HepG2 (cell line): Measurements from ENCODE around the gene ATP5F1E. TPM values are rescaled to one million over a fixed set of nuclear protein-coding genes. Genes with fewer than 3 reads are reported as not detected.

Source experiments
- GZF1 ChIP-seq: sonication (generic); formaldehyde crosslinking; IDR thresholded peaks from 2 replicates; pipeline ENCODE4 v1.5.1; 2020; ENCODE audit warnings: mild to moderate bottlenecking, missing genetic modification reagents
- HMG20A ChIP-seq: IDR thresholded peaks from 2 replicates; pipeline ENCODE4 v1.6.1; 2016; ENCODE audit warnings: borderline replicate concordance
- TCF7L2 ChIP-seq: IDR thresholded peaks from 2 replicates; pipeline ENCODE4 v1.6.1; 2011; ENCODE audit warnings: mild to moderate bottlenecking, low read depth, low read length, moderate library complexity
- ZC3H4 ChIP-seq: sonication (generic); formaldehyde crosslinking; IDR thresholded peaks from 2 replicates; pipeline ENCODE4 v1.4.0; 2020; ENCODE audit warnings: missing genetic modification reagents, borderline replicate concordance
- ZFP82 ChIP-seq: sonication (generic); formaldehyde crosslinking; IDR thresholded peaks from 2 replicates; pipeline ENCODE4 v1.5.1; 2020; ENCODE audit warnings: mild to moderate bottlenecking, missing genetic modification reagents, borderline replicate concordance
- ZNF251 ChIP-seq: sonication (generic); formaldehyde crosslinking; IDR thresholded peaks from 2 replicates; pipeline ENCODE4 v1.9.0; 2021; ENCODE audit warnings: mild to moderate bottlenecking, missing genetic modification reagents
- ZNF562 ChIP-seq: sonication (generic); formaldehyde crosslinking; IDR thresholded peaks from 2 replicates; pipeline ENCODE4 v1.8.0; 2022; ENCODE audit warnings: missing genetic modification reagents, borderline replicate concordance
- ZNF614 ChIP-seq: IDR thresholded peaks from 2 replicates; pipeline ENCODE4 v1.6.1; 2018; ENCODE audit warnings: missing biosample characterization, missing genetic modification reagents, inconsistent platforms, borderline replicate concordance
- ZNF775 ChIP-seq: sonication (generic); formaldehyde crosslinking; IDR thresholded peaks from 2 replicates; pipeline ENCODE4 v1.4.0; 2020; ENCODE audit warnings: missing genetic modification reagents, mild to moderate bottlenecking, moderate library complexity, borderline replicate concordance
- polyA plus RNA-seq, 8 experiments: library from polyadenylated mRNA; depleted of rRNA in 3 of 8; stranded (reverse) in 7 of 8; unstranded in 1 of 8; fragments of >200 nt; fragmentation: Illumina TruSeq in 4 of 8; extraction: Trizol in 4 of 8; gene quantifications; 2 replicates each; pipeline versions ENCODE4 v1.2.1 to v1.2.3, GENCODE V29; 2011 to 2016; ENCODE audit warnings: low read depth in 4 of 8, missing spikeins in 1 of 8, mixed read lengths in 1 of 8; ENCODE audit not compliant: insufficient read depth in 1 of 8
- total RNA-seq, 5 experiments: library from RNA; depleted of rRNA; stranded (reverse); fragments of >200 nt; fragmentation: Illumina TruSeq; extraction: Trizol; gene quantifications; 2 replicates each; pipeline ENCODE4 v1.2.3, GENCODE V29; 2016; ENCODE audit warnings: low read depth in 1 of 5
- TF ChIP-seq, protein P1 (sequence below): sonication (generic); formaldehyde crosslinking; IDR thresholded peaks from 2 replicates; pipeline ENCODE4 v1.5.0; 2020; ENCODE audit warnings: mild to moderate bottlenecking, missing genetic modification reagents
- TF ChIP-seq, protein P2 (sequence below): sonication (generic); formaldehyde crosslinking; IDR thresholded peaks from 2 replicates; pipeline ENCODE4 v1.4.0; 2020; ENCODE audit warnings: missing genetic modification reagents
- TF ChIP-seq, protein P3 (sequence below): sonication (generic); formaldehyde crosslinking; IDR thresholded peaks from 2 replicates; pipeline ENCODE4 v1.4.0; 2020; ENCODE audit warnings: missing genetic modification reagents, borderline replicate concordance

Gene ATP5F1E
- total and polyA plus RNA-seq, 2 of the 13 experiments (the other 11 are each of a cell fraction or from before 2014, with no cell fraction given) = 121 to 134 TPM

DNA sequence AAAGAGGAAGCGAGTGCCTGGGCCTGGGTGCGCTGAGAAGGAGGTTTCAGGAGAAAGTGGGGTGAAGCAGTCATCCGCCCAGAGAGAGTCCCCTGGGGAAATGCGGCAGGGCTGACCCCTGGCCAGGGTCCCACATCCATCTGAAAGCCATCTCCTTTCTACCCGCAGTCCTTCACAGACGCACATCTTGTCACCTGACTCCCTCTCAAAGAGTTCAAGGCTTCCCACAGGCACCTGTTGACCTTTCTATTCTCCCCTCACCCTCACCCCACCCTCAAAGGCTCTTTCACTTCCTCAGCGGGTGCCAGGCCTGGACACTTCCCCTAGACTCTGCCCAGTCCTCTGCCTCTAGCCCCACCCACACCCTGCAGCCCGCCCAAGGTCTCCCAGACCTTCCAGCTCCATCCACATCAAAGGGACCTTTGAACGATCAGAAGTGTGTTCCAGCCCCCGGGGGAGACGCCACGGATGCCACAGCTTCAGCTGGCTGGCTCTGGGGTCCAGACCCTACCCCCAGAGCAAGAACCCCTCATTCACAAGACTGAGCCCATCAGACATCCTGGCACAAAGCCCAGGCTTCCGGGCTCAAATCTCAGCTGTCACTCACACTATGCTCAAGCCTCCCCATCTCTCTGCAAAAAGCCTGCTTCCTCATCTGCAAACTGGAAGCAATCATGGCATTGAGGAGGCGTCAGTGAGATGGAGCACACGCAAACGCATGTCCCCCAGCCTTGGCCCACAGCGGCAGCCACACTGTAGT, 27.2 kb downstream of the ATP5F1E start (continued):
- TF ChIP-seq, protein P1, sequence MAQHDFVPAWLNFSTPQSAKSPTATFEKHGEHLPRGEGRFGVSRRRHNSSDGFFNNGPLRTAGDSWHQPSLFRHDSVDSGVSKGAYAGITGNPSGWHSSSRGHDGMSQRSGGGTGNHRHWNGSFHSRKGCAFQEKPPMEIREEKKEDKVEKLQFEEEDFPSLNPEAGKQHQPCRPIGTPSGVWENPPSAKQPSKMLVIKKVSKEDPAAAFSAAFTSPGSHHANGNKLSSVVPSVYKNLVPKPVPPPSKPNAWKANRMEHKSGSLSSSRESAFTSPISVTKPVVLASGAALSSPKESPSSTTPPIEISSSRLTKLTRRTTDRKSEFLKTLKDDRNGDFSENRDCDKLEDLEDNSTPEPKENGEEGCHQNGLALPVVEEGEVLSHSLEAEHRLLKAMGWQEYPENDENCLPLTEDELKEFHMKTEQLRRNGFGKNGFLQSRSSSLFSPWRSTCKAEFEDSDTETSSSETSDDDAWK (CRISPR knock-in tag) = no peak
- TF ChIP-seq ZNF614 = no peak
- TF ChIP-seq, protein P2, sequence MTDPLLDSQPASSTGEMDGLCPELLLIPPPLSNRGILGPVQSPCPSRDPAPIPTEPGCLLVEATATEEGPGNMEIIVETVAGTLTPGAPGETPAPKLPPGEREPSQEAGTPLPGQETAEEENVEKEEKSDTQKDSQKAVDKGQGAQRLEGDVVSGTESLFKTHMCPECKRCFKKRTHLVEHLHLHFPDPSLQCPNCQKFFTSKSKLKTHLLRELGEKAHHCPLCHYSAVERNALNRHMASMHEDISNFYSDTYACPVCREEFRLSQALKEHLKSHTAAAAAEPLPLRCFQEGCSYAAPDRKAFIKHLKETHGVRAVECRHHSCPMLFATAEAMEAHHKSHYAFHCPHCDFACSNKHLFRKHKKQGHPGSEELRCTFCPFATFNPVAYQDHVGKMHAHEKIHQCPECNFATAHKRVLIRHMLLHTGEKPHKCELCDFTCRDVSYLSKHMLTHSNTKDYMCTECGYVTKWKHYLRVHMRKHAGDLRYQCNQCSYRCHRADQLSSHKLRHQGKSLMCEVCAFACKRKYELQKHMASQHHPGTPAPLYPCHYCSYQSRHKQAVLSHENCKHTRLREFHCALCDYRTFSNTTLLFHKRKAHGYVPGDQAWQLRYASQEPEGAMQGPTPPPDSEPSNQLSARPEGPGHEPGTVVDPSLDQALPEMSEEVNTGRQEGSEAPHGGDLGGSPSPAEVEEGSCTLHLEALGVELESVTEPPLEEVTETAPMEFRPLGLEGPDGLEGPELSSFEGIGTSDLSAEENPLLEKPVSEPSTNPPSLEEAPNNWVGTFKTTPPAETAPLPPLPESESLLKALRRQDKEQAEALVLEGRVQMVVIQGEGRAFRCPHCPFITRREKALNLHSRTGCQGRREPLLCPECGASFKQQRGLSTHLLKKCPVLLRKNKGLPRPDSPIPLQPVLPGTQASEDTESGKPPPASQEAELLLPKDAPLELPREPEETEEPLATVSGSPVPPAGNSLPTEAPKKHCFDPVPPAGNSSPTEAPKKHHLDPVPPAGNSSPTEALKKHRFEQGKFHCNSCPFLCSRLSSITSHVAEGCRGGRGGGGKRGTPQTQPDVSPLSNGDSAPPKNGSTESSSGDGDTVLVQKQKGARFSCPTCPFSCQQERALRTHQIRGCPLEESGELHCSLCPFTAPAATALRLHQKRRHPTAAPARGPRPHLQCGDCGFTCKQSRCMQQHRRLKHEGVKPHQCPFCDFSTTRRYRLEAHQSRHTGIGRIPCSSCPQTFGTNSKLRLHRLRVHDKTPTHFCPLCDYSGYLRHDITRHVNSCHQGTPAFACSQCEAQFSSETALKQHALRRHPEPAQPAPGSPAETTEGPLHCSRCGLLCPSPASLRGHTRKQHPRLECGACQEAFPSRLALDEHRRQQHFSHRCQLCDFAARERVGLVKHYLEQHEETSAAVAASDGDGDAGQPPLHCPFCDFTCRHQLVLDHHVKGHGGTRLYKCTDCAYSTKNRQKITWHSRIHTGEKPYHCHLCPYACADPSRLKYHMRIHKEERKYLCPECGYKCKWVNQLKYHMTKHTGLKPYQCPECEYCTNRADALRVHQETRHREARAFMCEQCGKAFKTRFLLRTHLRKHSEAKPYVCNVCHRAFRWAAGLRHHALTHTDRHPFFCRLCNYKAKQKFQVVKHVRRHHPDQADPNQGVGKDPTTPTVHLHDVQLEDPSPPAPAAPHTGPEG = no peak
- no peak for TF ChIP-seq TCF7L2
- no peak for TF ChIP-seq ZC3H4 (CRISPR knock-in tag)
- TF ChIP-seq ZFP82 (CRISPR knock-in tag) = no peak
- no peak for TF ChIP-seq HMG20A (CRISPR knock-in tag)
- no peak for TF ChIP-seq ZNF562 (CRISPR knock-in tag)
- no peak for TF ChIP-seq GZF1 (CRISPR knock-in tag)
- TF ChIP-seq ZNF775 = no peak
- TF ChIP-seq ZNF251 (CRISPR knock-in tag) = no peak
- TF ChIP-seq, protein P3, sequence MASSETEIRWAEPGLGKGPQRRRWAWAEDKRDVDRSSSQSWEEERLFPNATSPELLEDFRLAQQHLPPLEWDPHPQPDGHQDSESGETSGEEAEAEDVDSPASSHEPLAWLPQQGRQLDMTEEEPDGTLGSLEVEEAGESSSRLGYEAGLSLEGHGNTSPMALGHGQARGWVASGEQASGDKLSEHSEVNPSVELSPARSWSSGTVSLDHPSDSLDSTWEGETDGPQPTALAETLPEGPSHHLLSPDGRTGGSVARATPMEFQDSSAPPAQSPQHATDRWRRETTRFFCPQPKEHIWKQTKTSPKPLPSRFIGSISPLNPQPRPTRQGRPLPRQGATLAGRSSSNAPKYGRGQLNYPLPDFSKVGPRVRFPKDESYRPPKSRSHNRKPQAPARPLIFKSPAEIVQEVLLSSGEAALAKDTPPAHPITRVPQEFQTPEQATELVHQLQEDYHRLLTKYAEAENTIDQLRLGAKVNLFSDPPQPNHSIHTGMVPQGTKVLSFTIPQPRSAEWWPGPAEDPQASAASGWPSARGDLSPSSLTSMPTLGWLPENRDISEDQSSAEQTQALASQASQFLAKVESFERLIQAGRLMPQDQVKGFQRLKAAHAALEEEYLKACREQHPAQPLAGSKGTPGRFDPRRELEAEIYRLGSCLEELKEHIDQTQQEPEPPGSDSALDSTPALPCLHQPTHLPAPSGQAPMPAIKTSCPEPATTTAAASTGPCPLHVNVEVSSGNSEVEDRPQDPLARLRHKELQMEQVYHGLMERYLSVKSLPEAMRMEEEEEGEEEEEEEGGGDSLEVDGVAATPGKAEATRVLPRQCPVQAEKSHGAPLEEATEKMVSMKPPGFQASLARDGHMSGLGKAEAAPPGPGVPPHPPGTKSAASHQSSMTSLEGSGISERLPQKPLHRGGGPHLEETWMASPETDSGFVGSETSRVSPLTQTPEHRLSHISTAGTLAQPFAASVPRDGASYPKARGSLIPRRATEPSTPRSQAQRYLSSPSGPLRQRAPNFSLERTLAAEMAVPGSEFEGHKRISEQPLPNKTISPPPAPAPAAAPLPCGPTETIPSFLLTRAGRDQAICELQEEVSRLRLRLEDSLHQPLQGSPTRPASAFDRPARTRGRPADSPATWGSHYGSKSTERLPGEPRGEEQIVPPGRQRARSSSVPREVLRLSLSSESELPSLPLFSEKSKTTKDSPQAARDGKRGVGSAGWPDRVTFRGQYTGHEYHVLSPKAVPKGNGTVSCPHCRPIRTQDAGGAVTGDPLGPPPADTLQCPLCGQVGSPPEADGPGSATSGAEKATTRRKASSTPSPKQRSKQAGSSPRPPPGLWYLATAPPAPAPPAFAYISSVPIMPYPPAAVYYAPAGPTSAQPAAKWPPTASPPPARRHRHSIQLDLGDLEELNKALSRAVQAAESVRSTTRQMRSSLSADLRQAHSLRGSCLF (CRISPR knock-in tag) = no peak
